ENCODE results near the gene SLAMF1. TPM values are rescaled to one million over a fixed set of nuclear protein-coding genes. Genes with fewer than 3 reads are reported as not detected.

Gene SLAMF1
- polyA plus RNA-seq, 3 donors, result 0.13 to 0.65 TPM; not detected in 1

GRCh38 chr1:160665330-160666078 lies 18.7 kb upstream of the SLAMF1 start:
- no peaks in the 10 kb centered on the region for H3K36me3 ChIP-seq (replicated peaks in 1 of 2; ENCODE audit: control insufficient read depth in 1 of 2, insufficient read depth in 2 of 2, low read length in 2 of 2)
- TF ChIP-seq CTCF (IDR thresholded peaks at IDR 0.05), result no peak
- Mint-ChIP-seq H3K4me3 (peak overlapping the region; percentile 72 to 84), H3K27me3 (ENCODE audit: low read depth in 3 of 3) (no peaks in the 10 kb centered on the region), H3K4me1 (peaks cover 54% of the 10 kb centered on the region), H3K9me3 (peaks cover 2 to 14% (median 9%) of the 10 kb centered on the region in 7 donors), H3K27ac (peak overlapping the region; percentile 80 to 96 (median 94)), H3K36me3 (peaks cover 0 to 5% of the 10 kb centered on the region in 2 donors)
- H3K79me2 ChIP-seq (ENCODE audit: insufficient read depth, low read length), result no peaks in the 10 kb centered on the region
- H2AFZ ChIP-seq (ENCODE audit: insufficient read depth, low read depth, low read length, poor library complexity, severe bottlenecking), result peak overlapping the region; percentile 60
- H3K27ac ChIP-seq (ENCODE audit: low read depth in 1 of 2, low read length in 2 of 2), result peak overlapping the region; percentile 54 to 75
- intact Hi-C loops (cut with micrococcal nuclease), result no loop called here
- no peaks in the 10 kb centered on the region for H3K27me3 ChIP-seq (ENCODE audit: control insufficient read depth in 2 of 2, insufficient read depth in 2 of 2, low read length in 2 of 2)
- no peak overlapping the region for H3K9ac ChIP-seq (ENCODE audit: insufficient read depth, low read length, poor library complexity, severe bottlenecking)
- peak in 2 of 3 donors; percentile 63 to 68 for DNase-seq
- H3K4me2 ChIP-seq (replicated peaks; ENCODE audit: extremely low read depth, low read length, poor library complexity, severe bottlenecking), result peak overlapping the region; percentile 72
- H3K4me1 ChIP-seq (ENCODE audit: control insufficient read depth in 1 of 2, insufficient read depth in 2 of 2, low read length in 2 of 2), result peaks cover 50 to 54% of the 10 kb centered on the region in 2 donors
- 0% methylated on average over 3 of the region's 6 CpGs for WGBS (ENCODE audit: insufficient coverage)
- peaks cover 3 to 10% of the 10 kb centered on the region in 2 donors for H3K9me3 ChIP-seq (replicated peaks in 1 of 2; ENCODE audit: control insufficient read depth in 1 of 2, insufficient read depth in 1 of 2, low read length in 2 of 2)
- H3K4me3 ChIP-seq (replicated peaks in 1 of 3; ENCODE audit: low read depth in 2 of 3, low read length in 3 of 3), result peak overlapping the region in 2 of 3 experiments; percentile 37 to 68
- no peaks in the 10 kb centered on the region for H4K20me1 ChIP-seq (ENCODE audit: insufficient read depth, low read length)

GRCh38 chr1:160664573-160665051 lies 17.8 kb upstream of the SLAMF1 start:
- H3K79me2 ChIP-seq (ENCODE audit: insufficient read depth, low read length), result no peaks in the 10 kb centered on the region
- H4K20me1 ChIP-seq (ENCODE audit: insufficient read depth, low read length), result no peaks in the 10 kb centered on the region
- peaks cover 50 to 54% of the 10 kb centered on the region in 2 donors for H3K4me1 ChIP-seq (ENCODE audit: control insufficient read depth in 1 of 2, insufficient read depth in 2 of 2, low read length in 2 of 2)
- Mint-ChIP-seq H3K27me3 (ENCODE audit: low read depth in 3 of 3) (no peaks in the 10 kb centered on the region), H3K4me1 (peaks cover 54% of the 10 kb centered on the region), H3K27ac (peak overlapping the region in 6 of 7 donors; percentile 55 to 95 (median 88)), H3K4me3 (no peak overlapping the region), H3K36me3 (peaks cover 0 to 5% of the 10 kb centered on the region in 2 donors), H3K9me3 (peaks cover 0 to 8% (median 3%) of the 10 kb centered on the region in 7 donors)
- no peaks in the 10 kb centered on the region for H3K36me3 ChIP-seq (replicated peaks in 1 of 2; ENCODE audit: control insufficient read depth in 1 of 2, insufficient read depth in 2 of 2, low read length in 2 of 2)
- intact Hi-C loops (cut with micrococcal nuclease), result no loop called here
- no peaks in the 10 kb centered on the region for H3K27me3 ChIP-seq (ENCODE audit: control insufficient read depth in 2 of 2, insufficient read depth in 2 of 2, low read length in 2 of 2)
- peaks cover under 1 to 9% of the 10 kb centered on the region in 2 donors for H3K9me3 ChIP-seq (replicated peaks in 1 of 2; ENCODE audit: control insufficient read depth in 1 of 2, insufficient read depth in 1 of 2, low read length in 2 of 2)
- H3K27ac ChIP-seq (ENCODE audit: low read depth in 1 of 2, low read length in 2 of 2), result peak overlapping the region in 1 of 2 donors; percentile 75
- H3K9ac ChIP-seq (ENCODE audit: insufficient read depth, low read length, poor library complexity, severe bottlenecking), result no peak overlapping the region
- no peak overlapping the region for H3K4me3 ChIP-seq (replicated peaks in 1 of 3; ENCODE audit: low read depth in 2 of 3, low read length in 3 of 3)
- H2AFZ ChIP-seq (ENCODE audit: insufficient read depth, low read depth, low read length, poor library complexity, severe bottlenecking), result no peak overlapping the region
- TF ChIP-seq CTCF (IDR thresholded peaks at IDR 0.05), result no peak
- DNase-seq, result no peak
- 100% methylated on average over 1 of the region's 3 CpGs for WGBS (ENCODE audit: insufficient coverage)
- no peak overlapping the region for H3K4me2 ChIP-seq (replicated peaks; ENCODE audit: extremely low read depth, low read length, poor library complexity, severe bottlenecking)

Data from CD14-positive monocyte (primary cell).